HEK293 (cell line): ENCODE data around the gene LRRTM4.

Experiments used
- BCL11A ChIP-seq: fragments of 450-650 bp; formaldehyde crosslinking; IDR thresholded peaks from 2 replicates; pipeline ENCODE4 v1.5.1; 2016; ENCODE audit warnings: low read depth, missing biosample characterization, missing genetic modification characterization
- TRIM28 ChIP-seq: IDR thresholded peaks from 2 replicates; pipeline ENCODE4 v1.6.1; 2011; ENCODE audit warnings: low read length, control low read depth, borderline replicate concordance
- YY1 ChIP-seq: fragments of 450-650 bp; formaldehyde crosslinking; IDR thresholded peaks from 2 replicates; pipeline ENCODE4 v1.5.1; 2018; ENCODE audit warnings: missing biosample characterization, missing genetic modification characterization
- ZFHX2 ChIP-seq: fragments of 450-650 bp; formaldehyde crosslinking; conservative IDR thresholded peaks from 2 replicates; pipeline ENCODE4 v1.5.1; 2016; ENCODE audit warnings: missing biosample characterization, missing genetic modification characterization
- ZNF626 ChIP-seq: fragments of 450-650 bp; sonication (Bioruptor Pico); formaldehyde crosslinking; IDR thresholded peaks from 2 replicates; pipeline ENCODE4 v1.5.1; 2018; ENCODE audit warnings: missing biosample characterization, missing genetic modification characterization, inconsistent platforms
- TF ChIP-seq, protein P1 (sequence below): fragments of 450-650 bp; formaldehyde crosslinking; IDR thresholded peaks from 2 replicates; pipeline ENCODE4 v1.5.1; 2016; ENCODE audit warnings: missing biosample characterization, missing genetic modification characterization
- TF ChIP-seq, protein P2 (sequence below): fragments of 450-650 bp; formaldehyde crosslinking; IDR thresholded peaks from 2 replicates; pipeline ENCODE4 v1.5.1; 2016; ENCODE audit warnings: missing biosample characterization, missing genetic modification characterization
- TF ChIP-seq, protein P3 (sequence below): fragments of 450-650 bp; formaldehyde crosslinking; IDR thresholded peaks from 2 replicates; pipeline ENCODE4 v1.5.1; 2017; ENCODE audit warnings: missing biosample characterization, missing genetic modification characterization
- TF ChIP-seq, protein P4 (sequence below): fragments of 450-650 bp; IDR thresholded peaks from 2 replicates; pipeline ENCODE4 v1.5.1; 2018; ENCODE audit warnings: missing biosample characterization, missing genetic modification characterization

DNA sequence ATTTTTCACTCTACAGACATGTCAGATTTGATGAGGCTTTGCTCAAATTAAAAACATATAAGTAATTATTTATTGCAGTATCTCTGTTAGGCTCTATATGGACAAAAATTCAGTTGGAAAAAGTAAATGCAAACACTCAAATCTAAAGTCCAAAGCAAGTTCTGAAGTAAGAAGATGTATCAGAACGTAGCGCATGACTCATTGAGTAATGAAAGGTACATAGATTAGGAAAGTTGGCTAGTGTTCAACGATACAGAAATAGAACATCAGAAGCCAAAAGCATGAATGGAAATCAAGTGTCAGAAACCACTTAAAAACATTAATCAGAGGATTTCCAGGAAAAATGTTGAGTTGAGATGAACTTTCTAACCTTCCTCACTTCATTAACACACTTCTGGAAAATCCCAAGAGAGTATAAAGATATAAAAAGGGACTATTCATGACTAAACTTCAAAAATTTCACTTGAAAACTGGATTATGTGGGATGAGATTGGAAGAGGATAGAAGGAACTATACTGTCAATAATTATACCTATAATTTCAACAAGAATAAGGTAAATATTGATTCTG lies 494.1 kb downstream of the LRRTM4 start:
- TF ChIP-seq, protein P1, sequence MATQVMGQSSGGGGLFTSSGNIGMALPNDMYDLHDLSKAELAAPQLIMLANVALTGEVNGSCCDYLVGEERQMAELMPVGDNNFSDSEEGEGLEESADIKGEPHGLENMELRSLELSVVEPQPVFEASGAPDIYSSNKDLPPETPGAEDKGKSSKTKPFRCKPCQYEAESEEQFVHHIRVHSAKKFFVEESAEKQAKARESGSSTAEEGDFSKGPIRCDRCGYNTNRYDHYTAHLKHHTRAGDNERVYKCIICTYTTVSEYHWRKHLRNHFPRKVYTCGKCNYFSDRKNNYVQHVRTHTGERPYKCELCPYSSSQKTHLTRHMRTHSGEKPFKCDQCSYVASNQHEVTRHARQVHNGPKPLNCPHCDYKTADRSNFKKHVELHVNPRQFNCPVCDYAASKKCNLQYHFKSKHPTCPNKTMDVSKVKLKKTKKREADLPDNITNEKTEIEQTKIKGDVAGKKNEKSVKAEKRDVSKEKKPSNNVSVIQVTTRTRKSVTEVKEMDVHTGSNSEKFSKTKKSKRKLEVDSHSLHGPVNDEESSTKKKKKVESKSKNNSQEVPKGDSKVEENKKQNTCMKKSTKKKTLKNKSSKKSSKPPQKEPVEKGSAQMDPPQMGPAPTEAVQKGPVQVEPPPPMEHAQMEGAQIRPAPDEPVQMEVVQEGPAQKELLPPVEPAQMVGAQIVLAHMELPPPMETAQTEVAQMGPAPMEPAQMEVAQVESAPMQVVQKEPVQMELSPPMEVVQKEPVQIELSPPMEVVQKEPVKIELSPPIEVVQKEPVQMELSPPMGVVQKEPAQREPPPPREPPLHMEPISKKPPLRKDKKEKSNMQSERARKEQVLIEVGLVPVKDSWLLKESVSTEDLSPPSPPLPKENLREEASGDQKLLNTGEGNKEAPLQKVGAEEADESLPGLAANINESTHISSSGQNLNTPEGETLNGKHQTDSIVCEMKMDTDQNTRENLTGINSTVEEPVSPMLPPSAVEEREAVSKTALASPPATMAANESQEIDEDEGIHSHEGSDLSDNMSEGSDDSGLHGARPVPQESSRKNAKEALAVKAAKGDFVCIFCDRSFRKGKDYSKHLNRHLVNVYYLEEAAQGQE (tag by site-specific recombination) = no peak
- TF ChIP-seq, protein P2, sequence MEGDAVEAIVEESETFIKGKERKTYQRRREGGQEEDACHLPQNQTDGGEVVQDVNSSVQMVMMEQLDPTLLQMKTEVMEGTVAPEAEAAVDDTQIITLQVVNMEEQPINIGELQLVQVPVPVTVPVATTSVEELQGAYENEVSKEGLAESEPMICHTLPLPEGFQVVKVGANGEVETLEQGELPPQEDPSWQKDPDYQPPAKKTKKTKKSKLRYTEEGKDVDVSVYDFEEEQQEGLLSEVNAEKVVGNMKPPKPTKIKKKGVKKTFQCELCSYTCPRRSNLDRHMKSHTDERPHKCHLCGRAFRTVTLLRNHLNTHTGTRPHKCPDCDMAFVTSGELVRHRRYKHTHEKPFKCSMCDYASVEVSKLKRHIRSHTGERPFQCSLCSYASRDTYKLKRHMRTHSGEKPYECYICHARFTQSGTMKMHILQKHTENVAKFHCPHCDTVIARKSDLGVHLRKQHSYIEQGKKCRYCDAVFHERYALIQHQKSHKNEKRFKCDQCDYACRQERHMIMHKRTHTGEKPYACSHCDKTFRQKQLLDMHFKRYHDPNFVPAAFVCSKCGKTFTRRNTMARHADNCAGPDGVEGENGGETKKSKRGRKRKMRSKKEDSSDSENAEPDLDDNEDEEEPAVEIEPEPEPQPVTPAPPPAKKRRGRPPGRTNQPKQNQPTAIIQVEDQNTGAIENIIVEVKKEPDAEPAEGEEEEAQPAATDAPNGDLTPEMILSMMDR (tag by site-specific recombination) = no peak
- no peak for TF ChIP-seq ZNF626
- TF ChIP-seq, protein P3, sequence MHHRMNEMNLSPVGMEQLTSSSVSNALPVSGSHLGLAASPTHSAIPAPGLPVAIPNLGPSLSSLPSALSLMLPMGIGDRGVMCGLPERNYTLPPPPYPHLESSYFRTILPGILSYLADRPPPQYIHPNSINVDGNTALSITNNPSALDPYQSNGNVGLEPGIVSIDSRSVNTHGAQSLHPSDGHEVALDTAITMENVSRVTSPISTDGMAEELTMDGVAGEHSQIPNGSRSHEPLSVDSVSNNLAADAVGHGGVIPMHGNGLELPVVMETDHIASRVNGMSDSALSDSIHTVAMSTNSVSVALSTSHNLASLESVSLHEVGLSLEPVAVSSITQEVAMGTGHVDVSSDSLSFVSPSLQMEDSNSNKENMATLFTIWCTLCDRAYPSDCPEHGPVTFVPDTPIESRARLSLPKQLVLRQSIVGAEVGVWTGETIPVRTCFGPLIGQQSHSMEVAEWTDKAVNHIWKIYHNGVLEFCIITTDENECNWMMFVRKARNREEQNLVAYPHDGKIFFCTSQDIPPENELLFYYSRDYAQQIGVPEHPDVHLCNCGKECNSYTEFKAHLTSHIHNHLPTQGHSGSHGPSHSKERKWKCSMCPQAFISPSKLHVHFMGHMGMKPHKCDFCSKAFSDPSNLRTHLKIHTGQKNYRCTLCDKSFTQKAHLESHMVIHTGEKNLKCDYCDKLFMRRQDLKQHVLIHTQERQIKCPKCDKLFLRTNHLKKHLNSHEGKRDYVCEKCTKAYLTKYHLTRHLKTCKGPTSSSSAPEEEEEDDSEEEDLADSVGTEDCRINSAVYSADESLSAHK (tag by site-specific recombination) = no peak
- no peak for TF ChIP-seq TRIM28
- TF ChIP-seq YY1 (tag by site-specific recombination) = no peak
- no peak for TF ChIP-seq BCL11A
- TF ChIP-seq, protein P4, sequence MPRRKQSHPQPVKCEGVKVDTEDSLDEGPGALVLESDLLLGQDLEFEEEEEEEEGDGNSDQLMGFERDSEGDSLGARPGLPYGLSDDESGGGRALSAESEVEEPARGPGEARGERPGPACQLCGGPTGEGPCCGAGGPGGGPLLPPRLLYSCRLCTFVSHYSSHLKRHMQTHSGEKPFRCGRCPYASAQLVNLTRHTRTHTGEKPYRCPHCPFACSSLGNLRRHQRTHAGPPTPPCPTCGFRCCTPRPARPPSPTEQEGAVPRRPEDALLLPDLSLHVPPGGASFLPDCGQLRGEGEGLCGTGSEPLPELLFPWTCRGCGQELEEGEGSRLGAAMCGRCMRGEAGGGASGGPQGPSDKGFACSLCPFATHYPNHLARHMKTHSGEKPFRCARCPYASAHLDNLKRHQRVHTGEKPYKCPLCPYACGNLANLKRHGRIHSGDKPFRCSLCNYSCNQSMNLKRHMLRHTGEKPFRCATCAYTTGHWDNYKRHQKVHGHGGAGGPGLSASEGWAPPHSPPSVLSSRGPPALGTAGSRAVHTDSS (tag by site-specific recombination) = no peak
- TF ChIP-seq ZFHX2 (tag by site-specific recombination) = no peak
